GM18867 (cell line): ENCODE data around the gene INPP5K.
"Not testable (repeated sequence)": the region's sequence is repeated elsewhere in the genome, so short reads cannot be mapped to it uniquely, and the experiment has no call there.

Experiments used
- ATAC-seq: cut with Tn5 transposase; IDR thresholded peaks from one replicate; pipeline ENCODE4 v1.9.1; 2021; ENCODE audit warnings: mild to moderate bottlenecking, moderate library complexity; ENCODE audit not compliant: unreplicated experiment

Gene INPP5K

DNA sequence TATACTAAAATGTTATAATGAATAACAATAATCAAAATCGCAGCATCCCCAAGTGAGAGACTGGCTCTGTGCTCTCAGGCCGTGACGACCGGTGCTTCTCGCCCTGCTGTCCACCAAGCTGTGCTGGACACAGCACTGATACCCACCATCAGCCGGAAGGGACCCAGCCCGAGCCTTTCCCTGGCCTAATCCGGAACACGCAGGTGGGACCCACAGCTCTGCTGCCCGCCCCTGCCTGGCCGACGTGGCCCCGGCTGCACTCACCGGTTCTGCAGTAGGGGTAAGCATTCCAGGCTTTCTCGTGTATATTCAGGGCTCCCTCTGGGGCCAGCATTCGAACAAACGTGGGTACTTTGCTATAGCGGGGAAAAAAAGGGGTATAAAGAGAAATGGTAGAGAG, 31.6 kb upstream of the INPP5K start:
- ATAC-seq = no peak

- no peak for ATAC-seq
Measured at GRCh38 chr17:1546292-1546922, 30.0 kb upstream of the INPP5K start.

GRCh38 chr17:1545618-1546017, 29.2 kb upstream of the INPP5K start:
- no peak for ATAC-seq

GRCh38 chr17:1542316-1542715, 25.9 kb upstream of the INPP5K start:
- ATAC-seq = no peak

DNA sequence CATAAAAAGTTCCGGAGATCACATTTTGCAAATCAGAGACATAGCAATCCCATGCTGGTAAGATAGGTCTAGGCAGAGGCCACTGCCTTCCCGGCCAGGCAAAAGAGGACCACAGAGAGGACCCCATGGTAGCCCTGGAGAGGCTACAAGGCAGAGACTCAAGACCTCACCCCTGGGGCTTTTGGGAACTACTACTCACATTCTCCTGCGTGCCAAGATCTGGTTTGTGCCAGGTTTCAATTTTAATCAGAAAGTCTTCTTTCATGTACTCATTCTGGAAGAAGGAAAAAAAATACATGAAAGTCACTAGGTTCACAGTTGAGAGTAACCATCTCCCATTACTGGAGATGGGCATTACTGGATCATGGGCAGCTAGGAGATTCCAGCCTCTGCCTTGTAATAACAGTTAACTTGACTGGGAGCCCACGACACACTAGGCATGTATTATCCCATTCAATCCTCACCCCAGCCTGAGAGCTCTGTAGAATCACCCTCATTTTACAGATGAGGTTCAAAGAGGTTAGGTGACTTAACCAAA, 25.0 kb upstream of the INPP5K start:
- ATAC-seq = no peak

DNA sequence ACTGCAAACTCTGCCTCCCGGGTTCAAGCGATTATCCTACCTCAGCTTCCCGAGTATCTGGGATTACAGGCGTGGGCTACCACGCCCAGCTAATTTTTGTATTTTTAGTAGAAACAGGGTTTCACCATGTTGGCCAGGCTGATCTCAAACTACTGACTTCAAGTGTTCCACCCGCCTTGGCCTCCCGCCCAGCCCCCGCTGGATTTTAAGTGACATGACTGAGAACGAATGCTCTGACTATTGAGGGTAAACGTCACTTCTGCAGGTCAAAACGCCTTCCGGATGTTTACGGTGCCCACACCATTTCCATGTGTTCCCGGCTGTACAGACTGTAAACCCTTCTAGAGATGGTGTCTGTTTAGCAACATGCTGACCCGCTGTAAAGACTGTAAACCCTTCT, 23.4 kb upstream of the INPP5K start:
- ATAC-seq = no peak

- no peak for ATAC-seq
Measured at GRCh38 chr17:1535737-1536136, 19.3 kb upstream of the INPP5K start.

- ATAC-seq = no peak
Measured at GRCh38 chr17:1533661-1534325, 17.4 kb upstream of the INPP5K start.

DNA sequence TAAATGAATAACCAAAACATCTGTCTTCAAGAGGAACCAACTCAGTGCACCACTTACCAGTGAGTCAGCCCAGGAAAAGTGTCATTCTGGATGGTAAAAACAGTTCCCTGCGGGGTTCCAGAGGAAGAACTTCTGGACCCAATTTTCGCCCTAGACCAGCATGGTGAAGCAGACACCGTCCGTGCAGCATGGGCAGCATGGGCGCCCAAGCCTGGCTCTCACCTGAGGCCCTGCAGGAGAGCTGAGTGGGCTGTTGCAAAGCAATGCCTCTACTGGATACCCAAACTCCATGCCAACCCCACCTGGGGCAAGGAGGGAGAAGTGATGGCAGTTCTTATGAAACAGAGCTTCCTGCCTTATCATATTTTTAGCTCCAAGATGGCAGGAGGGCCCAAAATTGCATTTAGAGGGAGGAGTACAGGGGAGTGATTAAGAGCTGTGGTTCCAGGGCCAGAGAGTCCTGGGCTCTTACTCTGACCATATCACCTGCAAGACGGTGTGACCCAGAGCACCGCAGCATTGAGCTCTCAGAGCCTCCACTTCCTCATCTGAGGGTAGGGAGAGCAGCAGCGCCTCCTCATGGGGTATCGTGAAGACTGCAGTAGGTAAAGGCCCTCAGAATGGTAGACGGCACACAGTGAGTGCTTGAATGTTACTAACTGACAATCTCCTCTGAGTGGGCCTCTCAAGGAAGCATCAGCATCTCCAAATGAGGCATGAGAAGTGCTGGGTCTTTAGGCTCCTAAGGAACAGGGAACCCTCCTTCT, 16.6 kb upstream of the INPP5K start:
- ATAC-seq = no peak

- ATAC-seq = no peak
Measured at GRCh38 chr17:1529863-1530262, 13.5 kb upstream of the INPP5K start.

GRCh38 chr17:1526876-1527275, 10.5 kb upstream of the INPP5K start:
- ATAC-seq = not testable (repeated sequence)

DNA sequence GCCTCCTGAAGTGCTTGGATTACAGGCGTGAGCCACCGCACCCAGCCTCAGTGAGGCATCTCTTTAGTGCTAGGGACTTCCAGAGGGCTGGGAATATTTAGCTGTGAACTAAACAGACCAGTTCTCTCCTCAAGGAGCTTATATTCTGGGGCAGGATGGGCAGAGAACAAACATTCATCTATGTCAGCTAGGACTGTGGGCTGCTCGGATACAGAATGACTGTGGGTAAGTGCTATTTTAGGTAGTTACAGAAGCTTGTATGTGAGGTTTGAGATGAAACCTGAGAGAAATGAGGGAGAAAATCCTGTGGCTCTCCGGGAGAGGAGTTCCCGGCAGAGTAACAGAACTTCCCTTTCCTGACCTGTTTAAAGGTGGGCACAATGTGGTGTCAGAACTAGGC, 6.2 kb upstream of the INPP5K start:
- ATAC-seq = no peak

DNA sequence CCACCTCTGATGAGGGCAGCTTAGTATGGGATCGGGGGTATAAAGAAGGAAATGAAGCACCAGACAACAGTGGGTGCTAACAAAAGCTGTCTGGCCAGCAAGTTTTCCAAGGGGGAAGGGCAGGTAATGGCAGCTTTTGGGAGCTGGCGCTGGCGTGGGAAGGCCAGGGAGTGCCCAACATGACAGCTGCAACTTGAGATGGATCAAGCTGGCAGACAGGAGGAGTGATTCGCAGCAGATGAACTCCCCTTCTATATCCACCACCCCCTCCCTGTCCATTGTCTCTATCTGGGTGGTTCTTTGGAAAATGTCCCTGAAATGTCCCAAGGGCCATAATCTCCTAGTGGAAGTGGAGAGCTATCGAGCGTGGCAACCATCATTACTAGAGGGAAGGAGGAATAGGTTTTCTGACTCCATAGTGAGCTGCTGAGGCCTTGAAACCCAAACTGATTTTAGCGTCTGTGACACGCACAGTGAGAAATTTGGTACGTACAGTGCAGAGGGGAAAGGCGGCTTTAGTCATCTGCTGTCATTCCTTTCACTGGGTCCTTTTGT, 4.8 kb upstream of the INPP5K start:
- ATAC-seq = no peak

DNA sequence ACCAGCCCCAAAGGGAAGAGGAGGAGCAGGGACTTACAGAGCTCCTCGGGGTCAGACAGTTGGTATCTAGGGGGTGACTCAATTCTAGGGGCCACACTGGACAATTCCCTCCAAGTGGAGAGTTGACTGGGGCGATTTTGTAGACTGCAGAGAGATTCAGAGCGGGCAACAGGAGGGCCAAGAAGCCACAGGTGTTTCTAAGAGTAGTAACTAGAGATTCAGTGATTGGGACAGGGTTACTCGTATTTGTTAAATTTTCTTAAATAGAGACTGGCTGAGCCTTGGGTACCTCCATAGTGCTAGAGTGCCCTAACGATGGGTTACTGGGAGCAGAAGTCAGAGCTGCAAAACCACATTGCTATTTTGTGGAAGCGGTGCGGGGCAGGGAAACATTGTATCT, 3.3 kb upstream of the INPP5K start:
- no peak for ATAC-seq

- ATAC-seq = no peak
Measured at GRCh38 chr17:1518410-1518809, 2.0 kb upstream of the INPP5K start.

DNA sequence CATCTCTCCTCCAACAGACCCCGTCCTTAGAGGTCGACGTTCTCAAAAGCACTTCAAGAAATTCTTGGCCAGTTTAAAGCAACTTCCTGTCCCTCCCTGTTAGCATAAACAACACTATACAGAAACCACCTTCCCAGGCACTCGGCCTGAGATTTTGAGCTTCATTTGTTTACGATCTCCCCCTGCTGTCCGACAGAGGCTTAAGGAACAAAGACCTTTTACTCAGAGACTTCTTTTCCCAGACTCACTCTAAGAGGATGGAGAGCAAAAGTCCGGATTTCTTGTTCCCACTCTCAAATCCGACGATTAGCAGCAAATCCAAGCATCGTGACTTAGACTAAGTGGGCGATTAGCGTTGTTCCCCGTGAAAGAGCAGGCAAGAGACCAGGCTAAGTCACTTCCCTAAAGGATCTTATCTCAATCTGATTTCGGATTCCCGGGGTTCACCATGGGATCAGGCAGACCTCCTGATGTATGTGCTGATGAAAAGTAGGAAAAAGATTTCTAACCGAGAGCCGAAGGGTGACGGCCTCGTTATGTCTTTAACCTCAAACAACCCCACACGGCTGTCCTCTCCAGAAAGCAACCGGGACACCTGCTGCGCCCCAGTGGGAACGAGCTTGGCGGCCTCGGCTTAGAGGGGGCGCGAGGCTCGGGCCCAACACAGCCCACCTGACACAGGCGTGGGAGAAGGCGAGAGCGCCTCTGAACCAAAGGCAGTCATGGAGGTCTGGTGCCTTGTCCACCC, 598 bp downstream of the INPP5K start:
- no peak for ATAC-seq

GRCh38 chr17:1512351-1512750, 4.1 kb downstream of the INPP5K start:
- no peak for ATAC-seq

- ATAC-seq = no peak
Measured at GRCh38 chr17:1511756-1512321, 4.6 kb downstream of the INPP5K start.

GRCh38 chr17:1511290-1511689, 5.1 kb downstream of the INPP5K start:
- no peak for ATAC-seq

GRCh38 chr17:1509290-1509881, 7.0 kb downstream of the INPP5K start:
- no peak for ATAC-seq
